Ascending aorta (tissue), 2 donors: Measurements from ENCODE around the gene CDKN2AIP. TPM values are rescaled to one million over a fixed set of nuclear protein-coding genes. Genes with fewer than 3 reads are reported as not detected.
"Not testable (repeated sequence)": the region's sequence is repeated elsewhere in the genome, so short reads cannot be mapped to it uniquely, and the experiment has no call there.

ENCODE experiments used
- DNase-seq, 2 donors: peaks; one replicate each; pipeline ENCODE4 v3.0.0-alpha.2; 2019; ENCODE audit warnings: low spot score in 2 of 2
- H3K27ac ChIP-seq, 2 donors: fragments of 200-600 bp; sonication (generic); one replicate each; pipeline ENCODE4 v1.5.1; 2016 to 2017; ENCODE audit warnings: mild to moderate bottlenecking in 1 of 2
- H3K27me3 ChIP-seq: fragments of 200-600 bp; sonication (generic); one replicate; pipeline ENCODE4 v1.5.1; 2017
- H3K36me3 ChIP-seq, 2 donors: fragments of 200-600 bp; sonication (generic); one replicate each; pipeline ENCODE4 v1.5.1; 2016
- H3K4me1 ChIP-seq, 2 donors: fragments of 200-600 bp; sonication (generic); one replicate each; pipeline ENCODE4 v1.5.1; 2016 to 2017; ENCODE audit warnings: mild to moderate bottlenecking in 1 of 2
- H3K4me3 ChIP-seq, 2 donors: fragments of 200-600 bp; sonication (generic); one replicate each; pipeline ENCODE4 v1.5.1; 2016 to 2017; ENCODE audit warnings: mild to moderate bottlenecking in 1 of 2
- H3K9me3 ChIP-seq, 2 donors: fragments of 200-600 bp; sonication (generic); one replicate each; pipeline ENCODE4 v1.5.1; 2016
- CTCF ChIP-seq, 3 experiments: fragments of 200-600 bp in 2 of 3; fragments of 450-650 bp in 1 of 3; sonication (generic) in 2 of 3; IDR thresholded peaks; one replicate each; pipeline ENCODE4 v1.5.1; 2016 to 2019; ENCODE audit warnings: antibody characterized with exemption in 3 of 3, mild to moderate bottlenecking in 1 of 3, moderate library complexity in 1 of 3
- intact Hi-C: fragments of 100-400 bp; cut with DNase I; formaldehyde crosslinking; loops from one replicate; pipeline ENCODE4 v1.15.1; 2023
- total RNA-seq: library from RNA; depleted of rRNA; stranded (reverse); fragments of >200 nt; gene quantifications from one replicate; pipeline ENCODE4 v1.1.0, GENCODE V29; 2016

Gene CDKN2AIP
- total RNA-seq, 1 donor from 2014 or later: 34.5 TPM

DNA sequence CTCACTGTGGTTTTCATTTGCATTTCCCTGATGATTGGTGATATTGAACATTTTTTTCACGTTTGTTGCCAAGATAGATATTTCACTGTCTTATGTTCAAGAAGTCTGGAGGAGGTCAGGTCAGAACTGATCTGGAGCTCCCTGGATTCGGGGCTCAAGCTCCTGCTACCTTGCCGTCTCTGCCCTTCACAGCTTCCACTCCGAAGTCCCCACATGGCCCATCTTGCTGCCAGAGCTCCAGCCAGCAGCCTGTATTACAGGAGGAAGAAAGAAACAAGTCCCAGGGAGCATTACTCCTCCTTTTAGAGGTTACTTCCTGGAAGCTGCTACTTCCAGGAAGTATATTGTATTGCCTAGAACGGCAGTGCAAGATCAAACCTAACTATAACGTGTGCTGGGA, 17.9 kb upstream of the CDKN2AIP start:
- Histone ChIP-seq H3K27me3 (no peaks in the 10 kb centered on the region), H3K4me3 (no peak overlapping the region), H3K27ac (no peak overlapping the region), H3K4me1 (no peaks in the 10 kb centered on the region), H3K36me3 (no peaks in the 10 kb centered on the region), H3K9me3 (no peaks in the 10 kb centered on the region)
- TF ChIP-seq CTCF (IDR thresholded peaks at IDR 0.05): no peak
- intact Hi-C loops: no loop called here
- no peak for DNase-seq

- no peaks in the 10 kb centered on the region for H3K9me3 ChIP-seq
- H3K27ac ChIP-seq: no peak overlapping the region
- intact Hi-C loops: no loop called here
- no peak overlapping the region for H3K4me3 ChIP-seq
- DNase-seq: no peak
- H3K4me1 ChIP-seq: no peaks in the 10 kb centered on the region
- TF ChIP-seq CTCF (IDR thresholded peaks at IDR 0.05): no peak
- H3K27me3 ChIP-seq: no peaks in the 10 kb centered on the region
- H3K36me3 ChIP-seq: no peaks in the 10 kb centered on the region
Observed at GRCh38 chr4:183429489-183429888, 14.9 kb upstream of the CDKN2AIP start.

DNA sequence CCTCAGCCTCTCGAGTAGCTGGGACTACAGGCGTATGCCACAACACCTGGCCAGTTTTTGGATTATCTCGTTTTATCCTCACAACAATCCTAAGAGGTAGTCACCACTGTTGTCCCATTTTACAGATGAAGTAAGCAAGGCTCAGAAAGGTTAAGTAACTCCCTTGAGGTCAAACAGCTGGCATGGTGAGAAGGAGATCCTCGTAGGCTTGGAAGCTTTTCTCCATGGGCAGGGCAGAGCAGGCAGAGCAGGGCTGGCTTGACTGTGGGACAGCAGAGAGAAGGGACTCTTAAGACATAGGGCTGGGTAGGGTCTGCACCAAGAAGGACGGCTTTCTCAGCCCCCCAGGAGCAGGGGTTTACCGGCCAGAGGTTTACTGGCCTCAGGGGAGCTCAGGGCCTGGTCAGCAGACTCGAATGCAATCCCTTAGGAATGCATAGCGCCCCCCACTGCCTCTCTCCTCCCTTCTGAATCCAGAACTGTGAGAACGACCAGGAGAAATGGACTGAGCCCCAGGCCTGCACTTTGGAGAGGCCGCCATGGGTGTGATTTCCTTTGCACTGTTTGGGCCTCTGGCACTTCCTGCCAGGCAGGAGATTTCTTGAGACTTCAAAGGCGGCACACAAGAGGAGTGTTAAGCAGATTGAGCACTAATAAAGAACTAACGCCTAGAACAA, 14.0 kb upstream of the CDKN2AIP start:
- TF ChIP-seq CTCF (IDR thresholded peaks at IDR 0.05): no peak
- H3K27ac ChIP-seq: no peak overlapping the region
- no peak overlapping the region for H3K4me3 ChIP-seq
- no peaks in the 10 kb centered on the region for H3K9me3 ChIP-seq
- no peak for DNase-seq
- intact Hi-C loops: no loop called here
- H3K36me3 ChIP-seq: no peaks in the 10 kb centered on the region
- H3K27me3 ChIP-seq: no peaks in the 10 kb centered on the region
- no peaks in the 10 kb centered on the region for H3K4me1 ChIP-seq

DNA sequence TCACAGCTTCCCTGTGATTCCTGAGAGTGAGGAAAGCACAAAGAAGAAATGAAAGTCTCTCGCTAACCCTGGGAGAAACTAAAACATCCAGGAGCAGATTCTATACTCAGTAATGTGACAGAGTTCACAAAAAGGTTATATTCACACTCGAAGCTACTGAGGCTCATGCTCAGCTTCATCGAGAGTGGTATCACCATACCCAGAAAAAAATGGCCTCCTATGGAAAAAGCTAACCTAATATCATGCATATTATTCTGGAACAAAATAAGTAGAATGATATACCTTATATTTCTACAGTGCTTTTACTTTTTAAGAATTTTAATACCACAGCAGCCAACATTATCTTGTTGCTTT, 13.5 kb upstream of the CDKN2AIP start:
- H3K36me3 ChIP-seq: no peaks in the 10 kb centered on the region
- no peaks in the 10 kb centered on the region for H3K4me1 ChIP-seq
- no peak overlapping the region for H3K27ac ChIP-seq
- intact Hi-C loops: no loop called here
- no peak for DNase-seq
- no peaks in the 10 kb centered on the region for H3K9me3 ChIP-seq
- no peak for TF ChIP-seq CTCF (IDR thresholded peaks at IDR 0.05)
- H3K4me3 ChIP-seq: no peak overlapping the region
- H3K27me3 ChIP-seq: no peaks in the 10 kb centered on the region

DNA sequence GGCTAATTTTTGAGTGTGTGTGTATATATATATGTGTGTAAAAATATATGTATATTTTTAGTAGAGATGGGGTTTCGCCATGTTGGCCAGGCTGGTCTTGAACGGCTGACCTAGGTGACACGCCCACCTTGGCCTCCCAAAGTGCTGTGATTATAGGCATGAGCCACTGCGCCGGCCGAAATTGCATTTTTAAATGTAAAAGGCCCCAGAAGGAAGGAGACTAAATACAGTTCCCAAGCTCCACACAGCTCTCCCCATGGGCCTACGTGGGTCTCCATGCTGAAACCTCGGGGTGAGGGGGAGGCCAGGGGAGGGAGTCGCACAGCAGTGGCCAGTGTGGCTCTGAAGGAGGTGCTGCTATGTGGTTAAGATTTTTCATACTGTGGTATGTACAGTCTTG, 12.8 kb upstream of the CDKN2AIP start:
- TF ChIP-seq CTCF (IDR thresholded peaks at IDR 0.05): no peak
- intact Hi-C loops: no loop called here
- no peaks in the 10 kb centered on the region for H3K9me3 ChIP-seq

DNA sequence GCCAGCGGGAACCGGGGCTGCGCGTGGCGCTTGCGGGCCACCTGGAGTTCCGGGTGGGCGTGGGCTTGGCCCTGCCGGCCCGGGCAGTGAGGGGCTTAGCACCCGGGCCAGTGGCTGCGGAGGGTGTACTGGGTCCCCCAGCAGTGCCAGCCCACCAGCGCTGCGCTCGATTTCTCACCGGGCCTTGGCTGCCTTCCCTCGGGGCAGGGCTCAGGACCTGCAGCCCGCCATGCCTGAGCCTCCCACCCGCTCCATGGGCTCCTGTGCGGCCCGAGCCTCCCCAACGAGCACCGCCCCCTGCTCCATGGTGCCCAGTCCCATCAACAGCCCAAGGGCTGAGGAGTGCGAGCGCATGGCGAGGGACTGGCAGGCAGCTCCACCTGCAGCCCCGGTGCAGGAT, 11.3 kb upstream of the CDKN2AIP start:
- H3K27ac ChIP-seq, H3K9me3 ChIP-seq, intact Hi-C loops, DNase-seq, H3K4me1 ChIP-seq, H3K27me3 ChIP-seq, H3K4me3 ChIP-seq, H3K36me3 ChIP-seq: not testable (repeated sequence)

More for the DNA sequence above, 12.8 kb upstream of the CDKN2AIP start:
- H3K4me3 ChIP-seq: no peak overlapping the region
- H3K4me1 ChIP-seq: no peaks in the 10 kb centered on the region
- no peaks in the 10 kb centered on the region for H3K36me3 ChIP-seq
- no peak for DNase-seq
- H3K27me3 ChIP-seq: no peaks in the 10 kb centered on the region
- no peak overlapping the region for H3K27ac ChIP-seq
